HepG2 (cell line): ENCODE measurements around the gene CITED4. TPM values are rescaled to one million over a fixed set of nuclear protein-coding genes. Genes with fewer than 3 reads are reported as not detected.

ENCODE experiments used
- ATRX ChIP-seq: sonication (generic); formaldehyde crosslinking; IDR thresholded peaks from 2 replicates; pipeline ENCODE4 v1.4.0; 2020; ENCODE audit warnings: missing genetic modification reagents, borderline replicate concordance
- CBX1 ChIP-seq: IDR thresholded peaks from one replicate; pipeline ENCODE4 v1.6.1; 2016; ENCODE audit warnings: antibody characterized with exemption, low read depth
- KLF6 ChIP-seq: IDR thresholded peaks from 2 replicates; pipeline ENCODE4 v1.8.0; 2016; ENCODE audit warnings: missing biosample characterization, missing genetic modification reagents
- NFRKB ChIP-seq: fragments of 450-650 bp; IDR thresholded peaks from 2 replicates; pipeline ENCODE4 v1.6.1; 2017
- SMC3 ChIP-seq: IDR thresholded peaks from 2 replicates; pipeline ENCODE4 v1.6.1; 2011; ENCODE audit warnings: low read length, improper control_type of control experiment
- THAP8 ChIP-seq: sonication (generic); formaldehyde crosslinking; IDR thresholded peaks from 2 replicates; pipeline ENCODE4 v1.5.1; 2020; ENCODE audit warnings: missing genetic modification reagents, mild to moderate bottlenecking, borderline replicate concordance
- ZNF24 ChIP-seq: fragments of 450-650 bp; IDR thresholded peaks from 2 replicates; pipeline ENCODE4 v1.6.1; 2017; ENCODE audit warnings: antibody characterized with exemption, mild to moderate bottlenecking
- ZNF3 ChIP-seq: IDR thresholded peaks from 2 replicates; pipeline ENCODE4 v1.7.0; 2017; ENCODE audit warnings: inconsistent platforms
- ZNF317 ChIP-seq: sonication (generic); formaldehyde crosslinking; IDR thresholded peaks from 2 replicates; pipeline ENCODE4 v1.5.0; 2020; ENCODE audit warnings: mild to moderate bottlenecking, missing genetic modification reagents
- ZNF318 ChIP-seq: sonication (generic); formaldehyde crosslinking; IDR thresholded peaks from 2 replicates; pipeline ENCODE4 v1.4.0; 2020; ENCODE audit warnings: mild to moderate bottlenecking, missing genetic modification reagents
- ZNF431 ChIP-seq: sonication (generic); formaldehyde crosslinking; IDR thresholded peaks from 2 replicates; pipeline ENCODE4 v1.9.0; 2022; ENCODE audit warnings: missing genetic modification reagents, low read depth, mild to moderate bottlenecking, borderline replicate concordance
- ZNF746 ChIP-seq: sonication (generic); formaldehyde crosslinking; IDR thresholded peaks from 2 replicates; pipeline ENCODE4 v1.8.0; 2022; ENCODE audit warnings: mild to moderate bottlenecking, missing genetic modification reagents
- ZNF784 ChIP-seq: sonication (generic); formaldehyde crosslinking; IDR thresholded peaks from 2 replicates; pipeline ENCODE4 v1.5.1; 2020; ENCODE audit warnings: missing genetic modification reagents, mild to moderate bottlenecking, borderline replicate concordance
- polyA plus RNA-seq, 8 experiments: library from polyadenylated mRNA; depleted of rRNA in 3 of 8; stranded (reverse) in 7 of 8; unstranded in 1 of 8; fragments of >200 nt; fragmentation: Illumina TruSeq in 4 of 8; extraction: Trizol in 4 of 8; gene quantifications; 2 replicates each; pipeline versions ENCODE4 v1.2.1 to v1.2.3, GENCODE V29; 2011 to 2016; ENCODE audit warnings: low read depth in 4 of 8, missing spikeins in 1 of 8, mixed read lengths in 1 of 8; ENCODE audit not compliant: insufficient read depth in 1 of 8
- total RNA-seq, 5 experiments: library from RNA; depleted of rRNA; stranded (reverse); fragments of >200 nt; fragmentation: Illumina TruSeq; extraction: Trizol; gene quantifications; 2 replicates each; pipeline ENCODE4 v1.2.3, GENCODE V29; 2016; ENCODE audit warnings: low read depth in 1 of 5
- TF ChIP-seq, protein P1 (sequence below): sonication (generic); formaldehyde crosslinking; IDR thresholded peaks from 2 replicates; pipeline ENCODE4 v1.5.1; 2020; ENCODE audit warnings: mild to moderate bottlenecking, missing genetic modification reagents, moderate library complexity
- TF ChIP-seq, protein P2 (sequence below): sonication (generic); formaldehyde crosslinking; IDR thresholded peaks from 2 replicates; pipeline ENCODE4 v1.4.0; 2020; ENCODE audit warnings: mild to moderate bottlenecking, missing genetic modification reagents

CITED4 gene
- total and polyA plus RNA-seq, 2 of the 13 experiments (the other 11 are each of a cell fraction or from before 2014, with no cell fraction given), result 1.5 to 9.9 TPM

GRCh38 chr1:40862008-40862863, at the start of gene CITED4 (continued):
- TF ChIP-seq ZNF318 (no peak), THAP8 (CRISPR knock-in tag) (no peak), ZNF784 (CRISPR knock-in tag) (no peak), NFRKB (no peak), ZNF431 (CRISPR knock-in tag) (peak; percentile 43; the same call in 1 of the 2 replicates), KLF6 (CRISPR knock-in tag) (no peak), ZNF24 (no peak), SMC3 (peak; percentile 63), ZNF746 (CRISPR knock-in tag) (no peak), ZNF317 (no peak), CBX1 (no peak), ATRX (CRISPR knock-in tag) (no peak), ZNF3 (CRISPR knock-in tag) (no peak)
- TF ChIP-seq, protein P1, sequence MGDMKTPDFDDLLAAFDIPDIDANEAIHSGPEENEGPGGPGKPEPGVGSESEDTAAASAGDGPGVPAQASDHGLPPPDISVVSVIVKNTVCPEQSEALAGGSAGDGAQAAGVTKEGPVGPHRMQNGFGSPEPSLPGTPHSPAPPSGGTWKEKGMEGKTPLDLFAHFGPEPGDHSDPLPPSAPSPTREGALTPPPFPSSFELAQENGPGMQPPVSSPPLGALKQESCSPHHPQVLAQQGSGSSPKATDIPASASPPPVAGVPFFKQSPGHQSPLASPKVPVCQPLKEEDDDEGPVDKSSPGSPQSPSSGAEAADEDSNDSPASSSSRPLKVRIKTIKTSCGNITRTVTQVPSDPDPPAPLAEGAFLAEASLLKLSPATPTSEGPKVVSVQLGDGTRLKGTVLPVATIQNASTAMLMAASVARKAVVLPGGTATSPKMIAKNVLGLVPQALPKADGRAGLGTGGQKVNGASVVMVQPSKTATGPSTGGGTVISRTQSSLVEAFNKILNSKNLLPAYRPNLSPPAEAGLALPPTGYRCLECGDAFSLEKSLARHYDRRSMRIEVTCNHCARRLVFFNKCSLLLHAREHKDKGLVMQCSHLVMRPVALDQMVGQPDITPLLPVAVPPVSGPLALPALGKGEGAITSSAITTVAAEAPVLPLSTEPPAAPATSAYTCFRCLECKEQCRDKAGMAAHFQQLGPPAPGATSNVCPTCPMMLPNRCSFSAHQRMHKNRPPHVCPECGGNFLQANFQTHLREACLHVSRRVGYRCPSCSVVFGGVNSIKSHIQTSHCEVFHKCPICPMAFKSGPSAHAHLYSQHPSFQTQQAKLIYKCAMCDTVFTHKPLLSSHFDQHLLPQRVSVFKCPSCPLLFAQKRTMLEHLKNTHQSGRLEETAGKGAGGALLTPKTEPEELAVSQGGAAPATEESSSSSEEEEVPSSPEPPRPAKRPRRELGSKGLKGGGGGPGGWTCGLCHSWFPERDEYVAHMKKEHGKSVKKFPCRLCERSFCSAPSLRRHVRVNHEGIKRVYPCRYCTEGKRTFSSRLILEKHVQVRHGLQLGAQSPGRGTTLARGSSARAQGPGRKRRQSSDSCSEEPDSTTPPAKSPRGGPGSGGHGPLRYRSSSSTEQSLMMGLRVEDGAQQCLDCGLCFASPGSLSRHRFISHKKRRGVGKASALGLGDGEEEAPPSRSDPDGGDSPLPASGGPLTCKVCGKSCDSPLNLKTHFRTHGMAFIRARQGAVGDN, result peak; percentile 67
- TF ChIP-seq, protein P2, sequence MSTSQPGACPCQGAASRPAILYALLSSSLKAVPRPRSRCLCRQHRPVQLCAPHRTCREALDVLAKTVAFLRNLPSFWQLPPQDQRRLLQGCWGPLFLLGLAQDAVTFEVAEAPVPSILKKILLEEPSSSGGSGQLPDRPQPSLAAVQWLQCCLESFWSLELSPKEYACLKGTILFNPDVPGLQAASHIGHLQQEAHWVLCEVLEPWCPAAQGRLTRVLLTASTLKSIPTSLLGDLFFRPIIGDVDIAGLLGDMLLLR (CRISPR knock-in tag), result no peak
